Activated T-helper 1 cell treated with anti-CD3 and anti-CD28 coated beads, Interleukin-12 subunit alpha, Interleukin-12 subunit beta, Interleukin-2, Interleukin-4 antibody, amounts not matched to agents 30 ng/mL and 10 ng/mL and 1 ng/mL, durations not matched to agents 14 hours and 24 hours and 36 hours (primary cell): ENCODE measurements around the gene NUAK2. TPM values are rescaled to one million over a fixed set of nuclear protein-coding genes. Genes with fewer than 3 reads are reported as not detected.
A peak's percentile ranks its signal among the peaks of the same experiment; 100 is the strongest.

ENCODE experiments used
- DNase-seq: peaks from one replicate; pipeline ENCODE4 v3.0.0; 2021; ENCODE audit warnings: low spot score
- H3K27ac Mint-ChIP-seq: one replicate; pipeline ENCODE4 v1.8.0; 2021; ENCODE audit warnings: mild to moderate bottlenecking, mixed read lengths
- H3K27me3 Mint-ChIP-seq: one replicate; pipeline ENCODE4 v1.8.0; 2022; ENCODE audit warnings: mild to moderate bottlenecking, moderate library complexity, mixed read lengths; ENCODE audit not compliant: insufficient read depth
- H3K36me3 Mint-ChIP-seq: one replicate; pipeline ENCODE4 v1.8.0; 2021; ENCODE audit warnings: low read depth, mixed read lengths
- H3K4me1 Mint-ChIP-seq: one replicate; pipeline ENCODE4 v1.8.0; 2021; ENCODE audit warnings: low read depth, mixed read lengths
- H3K4me3 Mint-ChIP-seq: one replicate; pipeline ENCODE4 v1.8.0; 2021; ENCODE audit warnings: mild to moderate bottlenecking, moderate library complexity, mixed read lengths
- H3K9me3 Mint-ChIP-seq: one replicate; pipeline ENCODE4 v1.8.0; 2021; ENCODE audit warnings: mixed read lengths
- intact Hi-C: fragments of 100-400 bp; cut with micrococcal nuclease; formaldehyde crosslinking; loops from one replicate; pipeline ENCODE4 v1.15.1; 2024
- total RNA-seq: library from RNA; stranded (reverse); gene quantifications from 2 replicates; pipeline ENCODE4 v1.2.3, GENCODE V29; 2022

Gene NUAK2
- total RNA-seq, 1 donor from 2014 or later, result 1.1 TPM

GRCh38 chr1:205270271-205270670 is 51.3 kb downstream of the NUAK2 start:
- intact Hi-C loops, result no loop called here
- Mint-ChIP-seq H3K9me3 (no peaks in the 10 kb centered on the region), H3K27ac (no peak overlapping the region)

GRCh38 chr1:205269711-205270110 is 51.8 kb downstream of the NUAK2 start:
- no peak for DNase-seq
- H3K4me1 Mint-ChIP-seq, result peaks cover 22% of the 10 kb centered on the region
- peaks cover 9% of the 10 kb centered on the region for H3K36me3 Mint-ChIP-seq
- no peaks in the 10 kb centered on the region for H3K27me3 Mint-ChIP-seq
- H3K9me3 Mint-ChIP-seq, result no peaks in the 10 kb centered on the region
- no peak overlapping the region for H3K27ac Mint-ChIP-seq
- H3K4me3 Mint-ChIP-seq, result no peak overlapping the region
- intact Hi-C loops, result loop anchor here (10.0 kb wide), 1 partner anchor 175 kb away; no protein-coding TSS in a partner anchor

More at GRCh38 chr1:205270271-205270670, 51.3 kb downstream of the NUAK2 start:
- no peak overlapping the region for H3K4me3 Mint-ChIP-seq
- no peaks in the 10 kb centered on the region for H3K27me3 Mint-ChIP-seq
- DNase-seq, result no peak
- peaks cover 27% of the 10 kb centered on the region for H3K4me1 Mint-ChIP-seq
- peaks cover 9% of the 10 kb centered on the region for H3K36me3 Mint-ChIP-seq

GRCh38 chr1:205268846-205269680 is 52.5 kb downstream of the NUAK2 start:
- Mint-ChIP-seq H3K4me3 (no peak overlapping the region), H3K9me3 (no peaks in the 10 kb centered on the region), H3K27me3 (no peaks in the 10 kb centered on the region), H3K27ac (no peak overlapping the region), H3K4me1 (peaks cover 19% of the 10 kb centered on the region), H3K36me3 (peaks cover 9% of the 10 kb centered on the region)
- intact Hi-C loops, result loop anchor here (10.0 kb wide), 1 partner anchor 176 kb away; no protein-coding TSS in a partner anchor
- no peak for DNase-seq

GRCh38 chr1:205267306-205267902 is 54.1 kb downstream of the NUAK2 start:
- no peak overlapping the region for H3K27ac Mint-ChIP-seq
- no peaks in the 10 kb centered on the region for H3K27me3 Mint-ChIP-seq
- H3K4me1 Mint-ChIP-seq, result peaks cover 17% of the 10 kb centered on the region
- intact Hi-C loops, result loop anchor here (10.0 kb wide), 1 partner anchor 177 kb away; no protein-coding TSS in a partner anchor
- H3K4me3 Mint-ChIP-seq, result no peak overlapping the region
- peaks cover 9% of the 10 kb centered on the region for H3K36me3 Mint-ChIP-seq
- no peak for DNase-seq
- H3K9me3 Mint-ChIP-seq, result no peaks in the 10 kb centered on the region

GRCh38 chr1:205266611-205267305 is 54.8 kb downstream of the NUAK2 start:
- H3K9me3 Mint-ChIP-seq, result no peaks in the 10 kb centered on the region

GRCh38 chr1:205263580-205264190 is 57.9 kb downstream of the NUAK2 start:
- Mint-ChIP-seq H3K36me3 (no peaks in the 10 kb centered on the region), H3K4me3 (no peak overlapping the region), H3K27ac (no peak overlapping the region), H3K9me3 (no peaks in the 10 kb centered on the region), H3K4me1 (peaks cover 28% of the 10 kb centered on the region), H3K27me3 (peaks cover 1% of the 10 kb centered on the region)
- DNase-seq, result no peak
- intact Hi-C loops, result loop anchor here (10.0 kb wide), 1 partner anchor 181 kb away; no protein-coding TSS in a partner anchor

More at GRCh38 chr1:205266611-205267305, 54.8 kb downstream of the NUAK2 start:
- no peak overlapping the region for H3K4me3 Mint-ChIP-seq
- H3K36me3 Mint-ChIP-seq, result peaks cover 4% of the 10 kb centered on the region
- H3K27ac Mint-ChIP-seq, result no peak overlapping the region
- H3K27me3 Mint-ChIP-seq, result peaks cover under 1% of the 10 kb centered on the region
- no peak for DNase-seq
- peaks cover 23% of the 10 kb centered on the region for H3K4me1 Mint-ChIP-seq
- intact Hi-C loops, result loop anchor here (10.0 kb wide), 1 partner anchor 178 kb away; no protein-coding TSS in a partner anchor

GRCh38 chr1:205262731-205263171 is 58.8 kb downstream of the NUAK2 start:
- intact Hi-C loops, result loop anchor here (10.0 kb wide), 1 partner anchor 182 kb away; no protein-coding TSS in a partner anchor
- Mint-ChIP-seq H3K27me3 (peaks cover 1% of the 10 kb centered on the region), H3K4me1 (peaks cover 34% of the 10 kb centered on the region)

GRCh38 chr1:205261946-205262691 is 59.4 kb downstream of the NUAK2 start:
- H3K27me3 Mint-ChIP-seq, result peaks cover 1% of the 10 kb centered on the region
- H3K9me3 Mint-ChIP-seq, result no peaks in the 10 kb centered on the region
- peak overlapping the region; percentile 52 for H3K4me3 Mint-ChIP-seq
- H3K36me3 Mint-ChIP-seq, result no peaks in the 10 kb centered on the region
- no peak for DNase-seq
- intact Hi-C loops, result loop anchor here (2.0 to 10.0 kb wide), 2 partner anchors 17 to 183 kb away; no protein-coding TSS in a partner anchor
- peaks cover 38% of the 10 kb centered on the region for H3K4me1 Mint-ChIP-seq
- peak overlapping the region; percentile 18 for H3K27ac Mint-ChIP-seq

More at GRCh38 chr1:205262731-205263171, 58.8 kb downstream of the NUAK2 start:
- H3K27ac Mint-ChIP-seq, result no peak overlapping the region
- no peaks in the 10 kb centered on the region for H3K36me3 Mint-ChIP-seq
- no peak overlapping the region for H3K4me3 Mint-ChIP-seq
- H3K9me3 Mint-ChIP-seq, result no peaks in the 10 kb centered on the region
- no peak for DNase-seq

- H3K4me3 Mint-ChIP-seq, result no peak overlapping the region
- peaks cover 1% of the 10 kb centered on the region for H3K27me3 Mint-ChIP-seq
- no peaks in the 10 kb centered on the region for H3K36me3 Mint-ChIP-seq
- H3K27ac Mint-ChIP-seq, result no peak overlapping the region
- H3K9me3 Mint-ChIP-seq, result no peaks in the 10 kb centered on the region
- intact Hi-C loops, result loop anchor here (2.0 to 10.0 kb wide), 2 partner anchors 16 to 184 kb away; no protein-coding TSS in a partner anchor
- DNase-seq, result no peak
- peaks cover 42% of the 10 kb centered on the region for H3K4me1 Mint-ChIP-seq
These were observed 60.4 kb downstream of the NUAK2 start for GRCh38 chr1:205260948-205261732.

- H3K27ac Mint-ChIP-seq, result no peak overlapping the region
- H3K36me3 Mint-ChIP-seq, result no peaks in the 10 kb centered on the region
- intact Hi-C loops, result loop anchor here (2.0 to 10.0 kb wide), 3 partner anchors 15 to 185 kb away; partner anchors contain the start of gene DSTYK
- no peak overlapping the region for H3K4me3 Mint-ChIP-seq
- no peak for DNase-seq
- H3K27me3 Mint-ChIP-seq, result peaks cover 1% of the 10 kb centered on the region
- no peaks in the 10 kb centered on the region for H3K9me3 Mint-ChIP-seq
- peaks cover 45% of the 10 kb centered on the region for H3K4me1 Mint-ChIP-seq
These were observed 61.5 kb downstream of the NUAK2 start for GRCh38 chr1:205259998-205260397.

- Mint-ChIP-seq H3K9me3 (no peaks in the 10 kb centered on the region), H3K27ac (no peak overlapping the region), H3K4me3 (no peak overlapping the region), H3K27me3 (peaks cover 1% of the 10 kb centered on the region), H3K36me3 (no peaks in the 10 kb centered on the region), H3K4me1 (peaks cover 45% of the 10 kb centered on the region)
- intact Hi-C loops, result loop anchor here (5.0 kb wide), 1 partner anchor 47 kb away; the partner anchor contains the start of gene DSTYK
- no peak for DNase-seq
These were observed 62.2 kb downstream of the NUAK2 start for GRCh38 chr1:205259324-205259832.
